GM12878 (cell line): ENCODE data around the gene HS3ST3A1. TPM values are rescaled to one million over a fixed set of nuclear protein-coding genes. Genes with fewer than 3 reads are reported as not detected.

Experiments
- ATAC-seq: fragments of 200-7000 bp; cut with Tn5 transposase; 3 replicates; pipeline ENCODE4 v1.9.1; 2020; ENCODE audit warnings: mild to moderate bottlenecking, moderate library complexity
- BruUV-seq: library from RNA; stranded (reverse); fragments of 400-500 nt; replicated peaks from 2 replicates; lab custom pipeline; 2021; lab: Mats Ljungman, UMichigan
- CTCF ChIA-PET: fragments of 300-600 bp; sonication (Branson Sonifier 250); formaldehyde crosslinking; extraction: SDS; loops from one replicate; lab custom pipeline; 2021; ENCODE audit warnings: inconsistent platforms; lab: Yijun Ruan, JAX
- POLR2A ChIA-PET: fragments of 350-600 bp; formaldehyde crosslinking; extraction: SDS; loops from one replicate; lab custom pipeline; 2021; ENCODE audit warnings: inconsistent platforms; lab: Charles Lee
- RAD21 ChIA-PET: fragments of 300-600 bp; sonication (Branson Sonifier 250); formaldehyde crosslinking; loops from one replicate; lab custom pipeline; 2023; ENCODE audit warnings: antibody characterized with exemption; ENCODE audit not compliant: unreplicated experiment; lab: Charles Lee
- SMC1A ChIA-PET: fragments of 300-600 bp; sonication (Branson Sonifier 250); formaldehyde crosslinking; loops from one replicate; lab custom pipeline; 2023; ENCODE audit not compliant: unreplicated experiment, uncharacterized antibody; lab: Charles Lee
- DNase-seq: peaks from one replicate; pipeline ENCODE4 v3.0.0-alpha.2; 2011; ENCODE audit warnings: low read depth, low spot score
- FAIRE-seq: peaks from 3 replicates; lab custom pipeline; 2011; peaks lifted over from hg19 to GRCh38; lab: Jason Lieb, UNC
- H2AFZ ChIP-seq: 2 replicates; pipeline ENCODE4 v1.6.0; 2011; ENCODE audit warnings: low read depth, low read length, control low read depth; ENCODE audit not compliant: control insufficient read depth
- H3K27ac ChIP-seq: 2 replicates; pipeline ENCODE4 v1.5.1; 2011; ENCODE audit warnings: control low read depth; ENCODE audit not compliant: control insufficient read depth, insufficient read depth
- H3K27me3 ChIP-seq, 2 experiments: replicated peaks in 1 of 2; 2 replicates each; pipeline versions ENCODE4 v1.6.0 to v1.6.1; 2011; ENCODE audit warnings: low read length in 1 of 2; ENCODE audit not compliant: control insufficient read depth in 2 of 2, insufficient read depth in 2 of 2
- H3K36me3 ChIP-seq, 2 experiments: 2 replicates each; pipeline ENCODE4 v1.5.1; 2011; ENCODE audit warnings: low read length in 1 of 2; ENCODE audit not compliant: control insufficient read depth in 2 of 2, insufficient read depth in 2 of 2
- H3K4me1 ChIP-seq: 2 replicates; pipeline ENCODE4 v1.6.1; 2011; ENCODE audit warnings: mild to moderate bottlenecking, low read length, moderate library complexity, mixed read lengths; ENCODE audit not compliant: control insufficient read depth, insufficient read depth
- H3K4me2 ChIP-seq: 2 replicates; pipeline ENCODE4 v1.6.0; 2011; ENCODE audit warnings: control low read depth; ENCODE audit not compliant: control insufficient read depth, insufficient read depth
- H3K4me3 ChIP-seq: fragments of 200-600 bp; sonication (generic); 2 replicates; pipeline ENCODE4 v1.5.1; 2016
- H3K79me2 ChIP-seq: 2 replicates; pipeline ENCODE4 v1.6.0; 2011; ENCODE audit warnings: low read length; ENCODE audit not compliant: control insufficient read depth, insufficient read depth
- H3K9ac ChIP-seq: 2 replicates; pipeline ENCODE4 v1.8.0; 2011; ENCODE audit warnings: low read length, control low read depth, mixed read lengths; ENCODE audit not compliant: control insufficient read depth, insufficient read depth
- H3K9me3 ChIP-seq: replicated peaks from 3 replicates; pipeline ENCODE4 v1.5.1; 2011; ENCODE audit warnings: mild to moderate bottlenecking, low read length; ENCODE audit not compliant: control insufficient read depth, insufficient read depth
- H4K20me1 ChIP-seq: 2 replicates; pipeline ENCODE4 v1.6.0; 2011; ENCODE audit not compliant: control insufficient read depth, insufficient read depth
- BACH1 ChIP-seq: fragments of 450-650 bp; IDR thresholded peaks from 2 replicates; pipeline ENCODE4 v1.6.1; 2017; ENCODE audit warnings: mild to moderate bottlenecking, borderline replicate concordance
- CBFB ChIP-seq: IDR thresholded peaks from 2 replicates; pipeline ENCODE4 v1.6.1; 2016; ENCODE audit warnings: antibody characterized with exemption, low read depth
- CBX5 ChIP-seq: sonication (generic); IDR thresholded peaks from 2 replicates; pipeline ENCODE4 v1.6.1; 2016; ENCODE audit warnings: low read depth, moderate library complexity, mild to moderate bottlenecking, inconsistent platforms
- CHD4 ChIP-seq: fragments of 200-600 bp; sonication (generic); IDR thresholded peaks from 2 replicates; pipeline ENCODE4 v1.6.1; 2016; ENCODE audit warnings: mild to moderate bottlenecking
- CREM ChIP-seq: IDR thresholded peaks from 2 replicates; pipeline ENCODE4 v1.6.1; 2014; ENCODE audit warnings: antibody characterized with exemption, low read depth
- E2F4 ChIP-seq: IDR thresholded peaks from 2 replicates; pipeline ENCODE4 v1.6.1; 2012; ENCODE audit warnings: low read depth, low read length, improper control_type of control experiment
- E4F1 ChIP-seq: fragments of 450-650 bp; IDR thresholded peaks from 2 replicates; pipeline ENCODE4 v1.6.1; 2018; ENCODE audit warnings: borderline replicate concordance, mild to moderate bottlenecking; ENCODE audit not compliant: partially characterized antibody
- IKZF2 ChIP-seq, 2 experiments: fragments of 450-650 bp; IDR thresholded peaks; 2 replicates each; pipeline ENCODE4 v1.6.1; 2017; ENCODE audit warnings: mild to moderate bottlenecking in 2 of 2, moderate library complexity in 2 of 2
- LARP7 ChIP-seq: fragments of 450-650 bp; IDR thresholded peaks from 2 replicates; pipeline ENCODE4 v1.6.1; 2017; ENCODE audit warnings: mild to moderate bottlenecking
- MEF2A ChIP-seq: IDR thresholded peaks from 2 replicates; pipeline ENCODE4 v1.6.1; 2011; ENCODE audit warnings: low read depth, mild to moderate bottlenecking, low read length, moderate library complexity; ENCODE audit not compliant: insufficient read depth
- MTA2 ChIP-seq: fragments of 450-650 bp; IDR thresholded peaks from 2 replicates; pipeline ENCODE4 v1.6.1; 2016; ENCODE audit warnings: low read depth, mild to moderate bottlenecking, moderate library complexity
- MXI1 ChIP-seq: fragments of 150-350 bp; IDR thresholded peaks from 2 replicates; pipeline ENCODE4 v1.6.1; 2011; ENCODE audit warnings: low read depth, mild to moderate bottlenecking, inconsistent platforms, low read length, improper control_type of control experiment
- RAD51 ChIP-seq: fragments of 450-650 bp; IDR thresholded peaks from 2 replicates; pipeline ENCODE4 v1.6.1; 2016; ENCODE audit warnings: moderate library complexity, mild to moderate bottlenecking, inconsistent platforms
- RB1 ChIP-seq: fragments of 450-650 bp; formaldehyde crosslinking; IDR thresholded peaks from 2 replicates; pipeline ENCODE4 v1.6.1; 2017; ENCODE audit warnings: mild to moderate bottlenecking, borderline replicate concordance
- RELA ChIP-seq: fragments of 450-650 bp; IDR thresholded peaks from 2 replicates; pipeline ENCODE4 v1.8.0; 2014; ENCODE audit warnings: borderline replicate concordance; ENCODE audit not compliant: partially characterized antibody
- SREBF1 ChIP-seq: IDR thresholded peaks from 2 replicates; pipeline ENCODE4 v1.6.1; 2012; ENCODE audit warnings: mild to moderate bottlenecking, low read length
- SUZ12 ChIP-seq: fragments of 200-600 bp; sonication (generic); IDR thresholded peaks from one replicate; pipeline ENCODE4 v1.6.1; 2018; ENCODE audit warnings: antibody characterized with exemption, mild to moderate bottlenecking; ENCODE audit not compliant: unreplicated experiment
- TCF7 ChIP-seq: IDR thresholded peaks from 2 replicates; pipeline ENCODE4 v1.6.1; 2014; ENCODE audit warnings: antibody characterized with exemption, borderline replicate concordance
- ZNF592 ChIP-seq: fragments of 450-650 bp; IDR thresholded peaks from 2 replicates; pipeline ENCODE4 v1.6.1; 2017; ENCODE audit warnings: mild to moderate bottlenecking, moderate library complexity
- ZZZ3 ChIP-seq: IDR thresholded peaks from 2 replicates; pipeline ENCODE4 v1.6.1; 2011; ENCODE audit warnings: low read depth; ENCODE audit not compliant: control insufficient read depth, insufficient read length
- WGBS: methylation state at CpG from one replicate; pipeline ENCODE4 v1.1.6; 2016; ENCODE audit warnings: low lambda C conversion rate; ENCODE audit not compliant: insufficient replicate concordance, insufficient coverage; ENCODE audit errors: missing lambda C conversion rate; 5-methylcytosine and 5-hydroxymethylcytosine counted together
- in situ Hi-C: fragments of 300-500 bp; cut with MboI; formaldehyde crosslinking; loops from 9 replicates; pipeline ENCODE4 v1.14.3; 2018; ENCODE audit warnings: mixed read lengths
- intact Hi-C: fragments of 100-400 bp; cut with micrococcal nuclease; formaldehyde crosslinking; loops from one replicate; pipeline ENCODE4 v1.14.2; 2022; ENCODE audit not compliant: unreplicated experiment
- polyA plus RNA-seq, 11 experiments: library from polyadenylated mRNA; depleted of rRNA in 4 of 11; unstranded in 6 of 11; stranded (reverse) in 5 of 11; fragments of >200 nt; fragmentation: Nextera tagmentation in 4 of 11; fragmentation: Illumina TruSeq in 1 of 11; extraction: Ambion mirVana in 4 of 11; extraction: Trizol in 1 of 11; gene quantifications; 1 replicate in 1 of 11; 2 replicates in 10 of 11; pipeline versions ENCODE4 v1.2.1 to v1.2.3, GENCODE V29; 2011 to 2016; ENCODE audit warnings: inconsistent platforms in 2 of 11, missing spikeins in 2 of 11, low read depth in 1 of 11
- total RNA-seq, 4 experiments: library from RNA; depleted of rRNA in 3 of 4; stranded (reverse); fragments of >200 nt in 3 of 4; fragmentation: Illumina TruSeq in 1 of 4; extraction: Trizol in 1 of 4; gene quantifications; 2 replicates each; pipeline versions ENCODE4 v1.2.1 to v1.2.3, GENCODE V29; 2013 to 2021

HS3ST3A1 gene
- total and polyA plus RNA-seq, 10 of the 15 experiments (the other 5 are each of a cell fraction or from before 2014, with no cell fraction given), result 0.24 to 0.26 TPM; not detected in 8

GRCh38 chr17:13490427-13490826 is 111.3 kb downstream of the HS3ST3A1 start:
- BruUV-seq, result no TSS peak
- WGBS, result 0% methylated on average over 3 of the region's 3 CpGs
- ChIA-PET SMC1A (interaction anchor here (1.1 to 1.2 kb wide), 2 partner anchors 9 to 30 kb away, joined by 4 read pairs; no protein-coding TSS in a partner anchor), RAD21 (interaction anchor here (0.7 kb wide), 1 partner anchor 131 kb away, joined by 3 read pairs; no protein-coding TSS in a partner anchor), CTCF (no interaction called here), POLR2A (interaction anchor here (0.7 kb wide), 1 partner anchor 21 kb away, joined by 4 read pairs; no protein-coding TSS in a partner anchor)
- Histone ChIP-seq H3K36me3 (no peaks in the 10 kb centered on the region), H3K27ac (no peak overlapping the region), H3K4me3 (no peak overlapping the region), H4K20me1 (no peaks in the 10 kb centered on the region)
- intact Hi-C loops, result no loop called here
- FAIRE-seq, result no peak
- TF ChIP-seq E2F4, result no peak
- no peak for TF ChIP-seq TCF7
- no peak for TF ChIP-seq CBX5
- no peak for TF ChIP-seq MXI1
- no peak for TF ChIP-seq ZZZ3
- TF ChIP-seq CBFB, result no peak
- no peak for TF ChIP-seq RELA
- no peak for TF ChIP-seq SUZ12
- TF ChIP-seq MTA2, result no peak
- no peak for TF ChIP-seq CREM
- TF ChIP-seq LARP7, result no peak
- no peak for TF ChIP-seq SREBF1
- no peak for TF ChIP-seq ZNF592
- no peak for TF ChIP-seq IKZF2 (IDR thresholded peaks at IDR 0.05)
- TF ChIP-seq RB1, result no peak
- TF ChIP-seq E4F1, result no peak
- TF ChIP-seq MEF2A, result no peak
- TF ChIP-seq BACH1, result no peak
- no peak for TF ChIP-seq CHD4
- no peak for TF ChIP-seq RAD51
- TF ChIP-seq, all 136 proteins: peak for 0
- H3K4me1 ChIP-seq, result no peaks in the 10 kb centered on the region
- no peak overlapping the region for H3K9ac ChIP-seq
- no peak overlapping the region for H3K4me2 ChIP-seq
- H3K79me2 ChIP-seq, result no peaks in the 10 kb centered on the region
- H3K9me3 ChIP-seq, result no peaks in the 10 kb centered on the region; the same call in 2 of the 3 replicates
- H2AFZ ChIP-seq, result no peak overlapping the region
- DNase-seq, result no peak
- in situ Hi-C loops, result no loop called here
- H3K27me3 ChIP-seq, result no peaks in the 10 kb centered on the region
- ATAC-seq, result no peak
